ENCODE results near the gene KLLN. TPM values are rescaled to one million over a fixed set of nuclear protein-coding genes. Genes with fewer than 3 reads are reported as not detected.

The KLLN gene
- total and polyA plus RNA-seq, 2 donors (not counting 1 experiment from before 2014, with no cell fraction given): 0.45 to 2.2 TPM

DNA sequence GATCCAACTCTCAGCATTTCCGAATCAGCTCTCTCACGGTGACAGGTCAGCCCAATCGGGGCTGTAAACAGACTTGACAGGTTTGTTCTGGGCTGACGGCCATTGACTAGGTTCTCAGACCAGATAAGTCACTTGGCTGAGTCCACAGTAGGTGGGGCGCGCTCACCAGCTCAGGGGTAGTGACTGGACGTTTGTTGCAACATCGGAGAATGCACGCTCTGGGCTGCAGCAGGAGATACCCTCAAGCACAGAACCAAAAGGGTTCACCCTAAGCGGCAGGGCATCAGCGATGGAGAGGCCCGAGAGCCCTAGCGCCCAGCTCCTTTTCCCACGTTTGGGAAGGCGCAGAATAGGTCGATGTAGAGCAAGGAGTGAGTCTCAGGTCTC, 1.8 kb downstream of the KLLN start:
- H3K4me2 ChIP-seq (replicated peaks; ENCODE audit: low read depth, low read length, poor library complexity, severe bottlenecking): peak overlapping the region; percentile 85
- ATAC-seq (ENCODE audit: low read depth) (peak; percentile 3), DNase-seq (no peak)
- Mint-ChIP-seq H3K4me1 (peaks cover 31% of the 10 kb centered on the region), H3K9me3 (ENCODE audit: insufficient read depth) (no peaks in the 10 kb centered on the region), H3K4me3 (peak overlapping the region; percentile 98), H3K27ac (peak overlapping the region; percentile 98), H3K27me3 (no peaks in the 10 kb centered on the region)
- POLR2A ChIA-PET: interaction anchor here (0.6 to 3.0 kb wide), 9 partner anchors 43 to 1018 kb away, joined by 3 to 77 read pairs (median 9); partner anchors contain the start of genes ATAD1, GLUD1, RNLS and SHLD2
- peak overlapping the region; percentile 89 for H2AFZ ChIP-seq (ENCODE audit: insufficient read depth, low read depth, low read length, poor library complexity, severe bottlenecking)
- H3K9ac ChIP-seq (ENCODE audit: low read length): peak overlapping the region; percentile 72
- TF ChIP-seq, protein P1, sequence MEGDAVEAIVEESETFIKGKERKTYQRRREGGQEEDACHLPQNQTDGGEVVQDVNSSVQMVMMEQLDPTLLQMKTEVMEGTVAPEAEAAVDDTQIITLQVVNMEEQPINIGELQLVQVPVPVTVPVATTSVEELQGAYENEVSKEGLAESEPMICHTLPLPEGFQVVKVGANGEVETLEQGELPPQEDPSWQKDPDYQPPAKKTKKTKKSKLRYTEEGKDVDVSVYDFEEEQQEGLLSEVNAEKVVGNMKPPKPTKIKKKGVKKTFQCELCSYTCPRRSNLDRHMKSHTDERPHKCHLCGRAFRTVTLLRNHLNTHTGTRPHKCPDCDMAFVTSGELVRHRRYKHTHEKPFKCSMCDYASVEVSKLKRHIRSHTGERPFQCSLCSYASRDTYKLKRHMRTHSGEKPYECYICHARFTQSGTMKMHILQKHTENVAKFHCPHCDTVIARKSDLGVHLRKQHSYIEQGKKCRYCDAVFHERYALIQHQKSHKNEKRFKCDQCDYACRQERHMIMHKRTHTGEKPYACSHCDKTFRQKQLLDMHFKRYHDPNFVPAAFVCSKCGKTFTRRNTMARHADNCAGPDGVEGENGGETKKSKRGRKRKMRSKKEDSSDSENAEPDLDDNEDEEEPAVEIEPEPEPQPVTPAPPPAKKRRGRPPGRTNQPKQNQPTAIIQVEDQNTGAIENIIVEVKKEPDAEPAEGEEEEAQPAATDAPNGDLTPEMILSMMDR (IDR thresholded peaks at IDR 0.05): no peak
- no peak for TF ChIP-seq EZH2 (IDR thresholded peaks at IDR 0.05; ENCODE audit: borderline replicate concordance, insufficient read depth, low read depth, low read length, poor library complexity, severe bottlenecking)
- no peaks in the 10 kb centered on the region for H4K20me1 ChIP-seq (ENCODE audit: control insufficient read depth, insufficient read depth, low read length, poor library complexity, severe bottlenecking)
- intact Hi-C loops (cut with micrococcal nuclease): loop anchor here (2.0 to 5.0 kb wide), 5 partner anchors 66 to 1391 kb away; partner anchors contain the start of gene LIPA
- H3K4me3 ChIP-seq (ENCODE audit: control extremely low read depth in 1 of 5, extremely low read depth in 1 of 5, insufficient read depth in 1 of 5, low read depth in 2 of 5, low read length in 4 of 5): peak overlapping the region; percentile 51 to 99 (median 89)
- CTCF ChIA-PET: interaction anchor here (0.8 to 11.5 kb wide), 16 partner anchors 10 to 721 kb away, joined by 3 to 241 read pairs (median 4); partner anchors contain the start of genes ATAD1 and RNLS
- under 1% methylated on average over 16 of the region's 16 CpGs for WGBS (ENCODE audit: insufficient coverage)
- H3K36me3 ChIP-seq (replicated peaks in 1 of 2; ENCODE audit: control extremely low read depth in 1 of 2, control insufficient read depth in 1 of 2, extremely low read depth in 1 of 2, insufficient read depth in 2 of 2, low read length in 1 of 2): no peaks in the 10 kb centered on the region
- peaks cover 15 to 20% of the 10 kb centered on the region in 2 donors for H3K4me1 ChIP-seq (ENCODE audit: control insufficient read depth in 2 of 2, insufficient read depth in 2 of 2, low read length in 2 of 2)
- no peaks in the 10 kb centered on the region for H3K9me3 ChIP-seq (ENCODE audit: control extremely low read depth in 1 of 3, control insufficient read depth in 2 of 3, insufficient read depth in 1 of 3, low read length in 2 of 3)
- H3K79me2 ChIP-seq (ENCODE audit: control insufficient read depth, insufficient read depth, low read length): peaks cover 28% of the 10 kb centered on the region
- peak overlapping the region; percentile 79 to 84 for H3K27ac ChIP-seq (ENCODE audit: low read length in 2 of 2)
- no peaks in the 10 kb centered on the region for H3K27me3 ChIP-seq (replicated peaks in 1 of 4; ENCODE audit: control extremely low read depth in 1 of 4, control insufficient read depth in 3 of 4, insufficient read depth in 4 of 4, low read length in 3 of 4)

DNA sequence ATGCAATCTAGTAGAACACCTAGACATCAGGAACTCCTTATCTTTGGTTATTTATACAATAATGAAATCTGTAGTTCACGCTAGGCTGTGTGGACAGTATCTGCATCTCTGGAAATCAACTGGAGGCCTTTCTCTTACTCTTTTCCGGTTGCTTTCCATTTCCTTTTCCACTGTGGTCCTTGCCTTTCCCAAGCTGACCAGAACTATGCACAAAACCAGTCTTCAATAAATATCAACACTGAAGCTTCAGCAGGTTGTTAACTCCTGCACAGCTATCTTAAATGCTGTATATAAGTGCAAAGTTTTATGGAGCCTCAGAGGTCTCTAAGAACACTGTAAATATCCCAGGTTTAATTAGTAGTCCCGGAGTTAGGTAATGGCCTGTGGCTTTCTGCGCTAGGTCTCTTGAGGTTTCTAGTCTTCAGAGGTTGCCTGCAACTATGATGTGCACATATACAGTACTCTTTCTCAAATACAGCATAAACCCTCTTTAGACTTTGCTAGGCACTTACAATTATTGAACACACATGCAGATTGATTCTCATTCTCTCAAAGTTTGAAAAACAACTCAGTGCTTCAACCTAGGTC, 2.4 kb downstream of the KLLN start:
- H3K4me1 Mint-ChIP-seq: peaks cover 28% of the 10 kb centered on the region
- Histone ChIP-seq H3K4me1 (ENCODE audit: control insufficient read depth in 2 of 2, insufficient read depth in 2 of 2, low read length in 2 of 2) (peaks cover 15 to 20% of the 10 kb centered on the region in 2 donors), H3K36me3 (replicated peaks in 1 of 2; ENCODE audit: control extremely low read depth in 1 of 2, control insufficient read depth in 1 of 2, extremely low read depth in 1 of 2, insufficient read depth in 2 of 2, low read length in 1 of 2) (no peaks in the 10 kb centered on the region), H3K4me2 (replicated peaks; ENCODE audit: low read depth, low read length, poor library complexity, severe bottlenecking) (peak overlapping the region; percentile 85), H3K79me2 (ENCODE audit: control insufficient read depth, insufficient read depth, low read length) (peaks cover 21% of the 10 kb centered on the region), H3K4me3 (ENCODE audit: control extremely low read depth in 1 of 5, extremely low read depth in 1 of 5, insufficient read depth in 1 of 5, low read depth in 2 of 5, low read length in 4 of 5) (peak overlapping the region in 3 of 5 experiments; percentile 51 to 99 (median 89)), H3K27ac (ENCODE audit: low read length in 2 of 2) (peak overlapping the region; percentile 79 to 84), H2AFZ (ENCODE audit: insufficient read depth, low read depth, low read length, poor library complexity, severe bottlenecking) (peak overlapping the region; percentile 89), H3K27me3 (replicated peaks in 1 of 4; ENCODE audit: control extremely low read depth in 1 of 4, control insufficient read depth in 3 of 4, insufficient read depth in 4 of 4, low read length in 3 of 4) (no peaks in the 10 kb centered on the region), H4K20me1 (ENCODE audit: control insufficient read depth, insufficient read depth, low read length, poor library complexity, severe bottlenecking) (no peaks in the 10 kb centered on the region), H3K9me3 (ENCODE audit: control extremely low read depth in 1 of 3, control insufficient read depth in 2 of 3, insufficient read depth in 1 of 3, low read length in 2 of 3) (no peaks in the 10 kb centered on the region), H3K9ac (ENCODE audit: low read length) (peak overlapping the region; percentile 72)
- ChIA-PET CTCF (interaction anchor here (0.5 to 11.5 kb wide), 16 partner anchors 10 to 1089 kb away, joined by 3 to 241 read pairs (median 4); partner anchors contain the start of genes ATAD1 and RNLS), POLR2A (interaction anchor here (0.6 to 3.0 kb wide), 6 partner anchors 43 to 721 kb away, joined by 3 to 77 read pairs (median 15); partner anchors contain the start of genes ATAD1 and RNLS)
- H3K4me3 Mint-ChIP-seq: peak overlapping the region; percentile 98
- intact Hi-C loops (cut with micrococcal nuclease): loop anchor here (1.0 to 5.0 kb wide), 8 partner anchors 66 to 1391 kb away; partner anchors contain the start of gene LIPA
- ATAC-seq (ENCODE audit: low read depth) (no peak), DNase-seq (no peak)
- H3K27me3 Mint-ChIP-seq: no peaks in the 10 kb centered on the region
- no peaks in the 10 kb centered on the region for H3K9me3 Mint-ChIP-seq (ENCODE audit: insufficient read depth)
- TF ChIP-seq, protein P1 (IDR thresholded peaks at IDR 0.05): no peak
- no peak for TF ChIP-seq EZH2 (IDR thresholded peaks at IDR 0.05; ENCODE audit: borderline replicate concordance, insufficient read depth, low read depth, low read length, poor library complexity, severe bottlenecking)
- 50% methylated on average over 3 of the region's 4 CpGs for WGBS (ENCODE audit: insufficient coverage)
- H3K27ac Mint-ChIP-seq: peak overlapping the region; percentile 98

All from B cell (primary cell).